Erythroblast (primary cell): ENCODE results near the gene GNAZ.

ENCODE experiments used
- GATA1 ChIP-seq: IDR thresholded peaks from 2 replicates; pipeline ENCODE4 v1.6.1; 2011; ENCODE audit warnings: low read depth, mild to moderate bottlenecking, control low read depth, low read length, moderate library complexity
- POLR2A ChIP-seq: IDR thresholded peaks from 2 replicates; pipeline ENCODE4 v1.6.1; 2011; ENCODE audit warnings: mild to moderate bottlenecking, low read length

- TF ChIP-seq POLR2A, result no peak
- TF ChIP-seq GATA1, result no peak
Measured at GRCh38 chr22:23092217-23092955, 22.1 kb downstream of the GNAZ start.
